HG02840 (cell line): ENCODE measurements around the gene CPED1.

Experiments used
- ATAC-seq: cut with Tn5 transposase; IDR thresholded peaks from one replicate; pipeline ENCODE4 v1.9.1; 2021; ENCODE audit warnings: mild to moderate bottlenecking, moderate library complexity, moderate number of reproducible peaks; ENCODE audit not compliant: unreplicated experiment, low FRiP score

The CPED1 gene

GRCh38 chr7:121012170-121012874 lies 23.8 kb downstream of the CPED1 start:
- ATAC-seq, result no peak

GRCh38 chr7:121012919-121013318 lies 24.4 kb downstream of the CPED1 start:
- ATAC-seq, result no peak

- ATAC-seq, result no peak
Measured at GRCh38 chr7:121015560-121015959, 27.0 kb downstream of the CPED1 start.

- ATAC-seq, result no peak
Measured at GRCh38 chr7:121016966-121017365, 28.5 kb downstream of the CPED1 start.

GRCh38 chr7:121017586-121017985 lies 29.1 kb downstream of the CPED1 start:
- no peak for ATAC-seq

- no peak for ATAC-seq
Measured at GRCh38 chr7:121019018-121019417, 30.5 kb downstream of the CPED1 start.

- no peak for ATAC-seq
Measured at GRCh38 chr7:121020249-121020988, 31.9 kb downstream of the CPED1 start.

GRCh38 chr7:121020989-121021969 lies 32.8 kb downstream of the CPED1 start:
- no peak for ATAC-seq

- ATAC-seq, result no peak
Measured at GRCh38 chr7:121023194-121023593, 34.7 kb downstream of the CPED1 start.

GRCh38 chr7:121023683-121024511 lies 35.4 kb downstream of the CPED1 start:
- no peak for ATAC-seq

GRCh38 chr7:121024611-121025010 lies 36.1 kb downstream of the CPED1 start:
- ATAC-seq, result no peak

GRCh38 chr7:121026159-121026558 lies 37.6 kb downstream of the CPED1 start:
- no peak for ATAC-seq

GRCh38 chr7:121026577-121027111 lies 38.1 kb downstream of the CPED1 start:
- ATAC-seq, result no peak

GRCh38 chr7:121027761-121028669 lies 39.5 kb downstream of the CPED1 start:
- no peak for ATAC-seq

GRCh38 chr7:121029302-121029701 lies 40.8 kb downstream of the CPED1 start:
- no peak for ATAC-seq

GRCh38 chr7:121030308-121030707 lies 41.8 kb downstream of the CPED1 start:
- no peak for ATAC-seq

- no peak for ATAC-seq
Measured at GRCh38 chr7:121032645-121033460, 44.3 kb downstream of the CPED1 start.

- ATAC-seq, result no peak
Measured at GRCh38 chr7:121034929-121035328, 46.4 kb downstream of the CPED1 start.
